ENCODE results near the gene GPSM1. TPM values are rescaled to one million over a fixed set of nuclear protein-coding genes. Genes with fewer than 3 reads are reported as not detected.

The GPSM1 gene
- total RNA-seq, 1 experiment from 2014 or later: 24.7 TPM

GRCh38 chr9:136314056-136314416, 13.3 kb upstream of the GPSM1 start:
- H3K9me3 Mint-ChIP-seq: peaks cover 13 to 15% of the 10 kb centered on the region in 2 experiments
- H3K79me1 ChIP-seq (ENCODE audit: insufficient read depth, low read depth, low read length, poor library complexity, severe bottlenecking): no peaks in the 10 kb centered on the region
- H2BK20ac ChIP-seq (ENCODE audit: low read depth, low read length, poor library complexity, severe bottlenecking): no peak overlapping the region
- no peaks in the 10 kb centered on the region for H3K4me1 Mint-ChIP-seq
- no peak overlapping the region for H2BK15ac ChIP-seq (ENCODE audit: low read depth, low read length)
- H3K27me3 Mint-ChIP-seq (ENCODE audit: low read depth): peaks cover 5% of the 10 kb centered on the region; the same call in 1 of the 2 replicates
- no peak overlapping the region for H2BK120ac ChIP-seq (ENCODE audit: low read depth, low read length, poor library complexity, severe bottlenecking)
- H2AFZ ChIP-seq (ENCODE audit: low read length): no peak overlapping the region
- H3K36me3 Mint-ChIP-seq (ENCODE audit: insufficient read depth in 1 of 3, low read depth in 3 of 3): peaks cover 6 to 19% (median 7%) of the 10 kb centered on the region in 3 experiments; a peak in 6 of 7 replicates
- no peaks in the 10 kb centered on the region for H4K20me1 ChIP-seq (ENCODE audit: control insufficient read depth, insufficient read depth, insufficient read length)
- H4K8ac ChIP-seq (replicated peaks; ENCODE audit: insufficient read length, low read depth, low read length): no peak overlapping the region
- no peak overlapping the region for H3K4me3 Mint-ChIP-seq
- H3K27me3 ChIP-seq (ENCODE audit: insufficient read depth, low read length): no peaks in the 10 kb centered on the region
- H2AK5ac ChIP-seq (ENCODE audit: insufficient read length, low read length): no peak overlapping the region
- no CpG with 5 or more reads among the region's 3 CpGs for WGBS (ENCODE audit: extremely low coverage, insufficient read length, low lambda C conversion rate)
- no peak overlapping the region for H3K9ac ChIP-seq (ENCODE audit: extremely low read depth, insufficient read length, low read length)
- no peak overlapping the region for H3K23ac ChIP-seq (ENCODE audit: insufficient read length, low read depth, low read length)
- H2BK12ac ChIP-seq (ENCODE audit: insufficient read length, low read depth, low read length): no peak overlapping the region
- H2BK5ac ChIP-seq (ENCODE audit: insufficient read length, low read length): no peak overlapping the region
- no peak overlapping the region for H3K4me2 ChIP-seq (ENCODE audit: insufficient read depth, insufficient read length, low read length)
- H4K91ac ChIP-seq (ENCODE audit: insufficient read length, low read depth, low read length): no peak overlapping the region
- H3K18ac ChIP-seq (ENCODE audit: insufficient read length, low read depth, low read length): no peak overlapping the region
- no peak overlapping the region for H3K27ac ChIP-seq (ENCODE audit: insufficient read length, low read depth, low read length)
- no peak overlapping the region for H4K5ac ChIP-seq (ENCODE audit: insufficient read length, low read depth, low read length)
- H3K56ac ChIP-seq (ENCODE audit: insufficient read length, low read depth, low read length): no peak overlapping the region
- H3K4me1 ChIP-seq (ENCODE audit: insufficient read depth, low read length): no peaks in the 10 kb centered on the region
- H3K4ac ChIP-seq (ENCODE audit: low read depth, low read length): no peak overlapping the region
- H3K9me3 ChIP-seq (ENCODE audit: control insufficient read depth, low read depth, low read length): no peaks in the 10 kb centered on the region
- H3T11ph ChIP-seq (ENCODE audit: low read length): no peak overlapping the region
- TF ChIP-seq CTCF (conservative IDR thresholded peaks at IDR 0.05): no peak
- DNase-seq: no peak
- no peaks in the 10 kb centered on the region for H3K79me2 ChIP-seq (ENCODE audit: insufficient read depth, low read length)
- no peak overlapping the region for H3K14ac ChIP-seq (ENCODE audit: insufficient read depth, low read length)
- no peaks in the 10 kb centered on the region for H3K23me2 ChIP-seq (ENCODE audit: insufficient read length, low read depth, low read length, poor library complexity, severe bottlenecking)
- no peak overlapping the region for H3K27ac Mint-ChIP-seq
